ENCODE data around the gene FAM3C. TPM values are rescaled to one million over a fixed set of nuclear protein-coding genes. Genes with fewer than 3 reads are reported as not detected.

The FAM3C gene
- total RNA-seq, 1 donor = 24.9 TPM

DNA sequence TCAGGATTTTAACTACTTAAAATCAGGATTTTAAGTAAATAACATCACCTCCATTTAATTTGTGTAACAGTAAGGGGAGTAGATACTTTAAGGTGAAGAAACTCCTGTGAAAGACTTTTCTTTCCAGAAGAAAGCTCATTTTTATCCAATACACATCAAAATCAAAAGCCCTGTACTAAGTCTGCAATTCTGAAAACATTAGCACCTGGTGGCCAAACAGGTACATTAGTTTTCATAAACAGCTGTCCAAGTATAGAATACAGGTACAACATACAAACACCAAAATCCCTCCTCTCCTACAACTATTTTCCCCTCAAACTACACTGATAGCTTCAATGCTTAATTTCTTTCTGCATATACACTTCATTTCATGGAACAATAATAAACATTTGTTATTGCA lies 22.9 kb downstream of the FAM3C start:
- H3K9me3 ChIP-seq (ENCODE audit: low read depth, low read length) = no peaks in the 10 kb centered on the region
- no peak overlapping the region for H3K4me3 ChIP-seq (ENCODE audit: low read length)
- H3K27me3 ChIP-seq (ENCODE audit: insufficient read depth, low read length) = no peaks in the 10 kb centered on the region
- no peaks in the 10 kb centered on the region for H3K4me1 ChIP-seq (ENCODE audit: insufficient read depth, low read length)

DNA sequence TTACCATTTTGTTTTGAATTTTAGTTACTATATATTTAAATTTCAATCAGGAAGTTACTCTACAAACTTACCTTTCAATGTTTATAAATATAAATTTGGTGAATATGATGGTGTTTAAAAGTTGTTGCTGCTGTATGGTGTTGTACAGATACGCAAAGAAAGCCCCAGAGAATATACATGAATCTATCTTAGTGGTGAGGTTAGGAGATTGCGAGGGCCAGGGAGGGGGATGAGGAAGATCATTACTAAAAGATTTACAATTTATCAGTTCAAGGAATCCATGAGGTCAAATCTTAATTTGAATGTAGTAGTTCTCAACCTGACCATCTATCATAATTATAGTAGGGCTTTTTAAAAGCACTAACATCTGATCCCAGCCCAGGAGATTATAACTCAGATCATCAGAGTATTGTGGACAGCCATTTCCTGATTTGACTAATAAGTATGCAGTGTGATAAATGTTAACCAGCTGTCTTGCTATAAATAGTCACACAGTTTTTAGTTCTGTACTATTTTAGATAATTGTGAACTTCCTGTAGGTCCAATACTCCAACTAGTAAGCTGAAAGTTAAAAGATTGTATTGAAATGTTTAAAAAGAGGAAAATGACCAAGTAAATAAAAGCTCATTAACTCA lies 23.6 kb downstream of the FAM3C start:
- Histone ChIP-seq H3K27me3 (ENCODE audit: insufficient read depth, low read length) (no peaks in the 10 kb centered on the region), H3K4me3 (ENCODE audit: low read length) (no peak overlapping the region), H3K9me3 (ENCODE audit: low read depth, low read length) (no peaks in the 10 kb centered on the region), H3K4me1 (ENCODE audit: insufficient read depth, low read length) (no peaks in the 10 kb centered on the region)

DNA sequence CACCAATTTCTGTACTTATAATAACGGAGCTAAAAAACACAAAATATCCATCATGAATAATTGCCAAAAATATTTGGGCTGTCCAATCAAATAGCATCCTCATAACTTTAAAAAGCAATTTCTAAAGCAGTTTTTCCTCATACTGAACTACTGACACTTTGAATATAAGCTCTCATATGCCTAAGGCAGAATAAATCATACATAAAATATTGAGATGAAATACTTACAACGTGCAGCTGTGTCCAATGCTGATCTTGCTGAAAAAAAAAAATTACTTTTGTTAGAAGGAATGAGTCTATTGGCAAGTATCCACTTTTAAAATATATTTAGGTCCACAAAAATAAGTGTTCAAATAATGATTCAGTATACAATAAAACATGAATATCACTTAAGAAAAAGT lies 24.2 kb downstream of the FAM3C start:
- no peaks in the 10 kb centered on the region for H3K9me3 ChIP-seq (ENCODE audit: low read depth, low read length)
- no peak overlapping the region for H3K4me3 ChIP-seq (ENCODE audit: low read length)
- no peaks in the 10 kb centered on the region for H3K4me1 ChIP-seq (ENCODE audit: insufficient read depth, low read length)
- no peaks in the 10 kb centered on the region for H3K27me3 ChIP-seq (ENCODE audit: insufficient read depth, low read length)

DNA sequence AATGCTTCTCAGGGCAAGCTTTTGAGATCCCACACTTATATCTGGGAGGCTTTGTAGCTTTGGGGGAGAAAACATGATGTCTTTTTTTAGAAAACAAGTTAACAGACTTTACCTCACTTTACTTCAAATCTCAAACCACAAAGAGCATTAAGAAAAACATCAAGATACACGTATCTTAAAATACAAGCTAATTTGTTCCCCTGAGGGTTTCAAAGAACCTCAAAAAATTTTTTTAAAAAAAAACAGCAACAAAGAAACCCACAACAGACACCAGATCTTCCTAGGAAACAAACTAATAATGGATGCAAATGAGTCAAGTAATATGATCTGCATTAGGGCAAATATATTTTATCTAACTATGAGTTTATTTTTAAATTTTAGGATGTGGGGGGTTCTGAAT lies 24.7 kb downstream of the FAM3C start:
- H3K27me3 ChIP-seq (ENCODE audit: insufficient read depth, low read length) = no peaks in the 10 kb centered on the region
- no peaks in the 10 kb centered on the region for H3K4me1 ChIP-seq (ENCODE audit: insufficient read depth, low read length)
- no peaks in the 10 kb centered on the region for H3K9me3 ChIP-seq (ENCODE audit: low read depth, low read length)
- H3K4me3 ChIP-seq (ENCODE audit: low read length) = no peak overlapping the region

DNA sequence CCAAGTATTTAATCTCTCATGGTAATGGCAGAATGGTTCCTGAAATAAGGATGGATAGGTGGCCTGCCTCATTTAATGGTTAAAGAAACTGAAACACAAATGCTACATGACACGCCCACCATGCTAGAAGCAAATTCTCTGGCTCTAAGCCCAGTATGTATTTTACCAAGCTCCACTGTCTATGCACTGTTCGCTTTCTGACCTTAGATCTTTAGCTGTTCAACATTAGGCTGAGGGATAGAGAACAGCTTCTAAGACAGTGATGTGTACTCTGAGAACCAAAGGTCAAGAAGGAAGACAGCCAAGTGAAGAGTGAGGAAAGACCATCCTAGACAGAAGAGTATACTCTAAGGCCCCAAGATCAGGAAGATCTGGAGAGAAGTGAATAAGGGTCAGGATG lies 26.6 kb downstream of the FAM3C start:
- Histone ChIP-seq H3K4me1 (ENCODE audit: insufficient read depth, low read length) (no peaks in the 10 kb centered on the region), H3K4me3 (ENCODE audit: low read length) (no peak overlapping the region), H3K27me3 (ENCODE audit: insufficient read depth, low read length) (no peaks in the 10 kb centered on the region), H3K9me3 (ENCODE audit: low read depth, low read length) (no peaks in the 10 kb centered on the region)

DNA sequence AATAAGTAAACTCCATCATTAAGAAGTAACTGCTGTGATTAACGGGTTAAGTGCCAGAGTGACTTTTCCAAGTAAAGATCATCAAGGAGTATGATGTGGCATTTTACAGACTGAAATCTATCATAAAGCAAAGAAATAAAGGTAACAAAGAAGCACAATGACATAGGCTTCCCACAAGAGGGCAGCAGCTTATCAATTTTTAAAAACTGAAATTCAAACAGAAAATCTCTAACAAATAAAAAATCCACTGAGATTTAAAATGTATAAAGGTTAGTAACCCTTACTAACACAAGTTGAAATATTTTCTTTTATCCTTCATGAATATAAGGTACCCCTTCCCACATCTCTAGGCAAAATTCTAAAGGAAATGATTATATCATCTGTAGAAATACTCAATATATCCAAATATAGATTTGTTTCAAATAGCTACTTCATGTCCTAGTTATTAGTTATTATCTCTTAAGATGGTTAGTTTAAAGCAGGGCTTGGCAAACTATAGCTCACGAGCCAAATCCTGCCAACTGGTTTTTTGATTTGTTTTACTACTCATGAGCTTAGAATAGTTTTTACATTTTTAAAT lies 29.2 kb downstream of the FAM3C start:
- H3K27me3 ChIP-seq (ENCODE audit: insufficient read depth, low read length) = no peaks in the 10 kb centered on the region

DNA sequence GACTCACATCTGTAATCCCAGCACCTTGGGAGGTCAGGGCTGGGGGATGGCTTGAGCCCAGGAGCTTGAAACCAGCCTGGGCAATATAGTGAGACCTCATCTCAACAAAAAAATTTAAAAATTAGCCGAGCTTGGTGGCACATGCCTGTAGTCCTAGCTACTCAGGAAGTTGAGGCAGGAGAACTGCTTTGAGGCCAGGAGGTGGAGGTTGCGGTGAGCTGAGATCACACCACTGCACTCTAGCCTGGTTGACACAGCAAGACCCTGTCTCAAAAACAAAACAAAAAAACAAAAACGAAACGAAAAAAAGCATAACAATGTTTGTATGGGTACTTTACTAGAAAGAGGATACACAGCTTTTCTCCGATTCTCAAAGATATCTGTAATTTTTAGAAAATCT lies 35.5 kb downstream of the FAM3C start:
- H3K4me1 ChIP-seq (ENCODE audit: insufficient read depth, low read length) = no peaks in the 10 kb centered on the region
- no peaks in the 10 kb centered on the region for H3K27me3 ChIP-seq (ENCODE audit: insufficient read depth, low read length)
- H3K4me3 ChIP-seq (ENCODE audit: low read length) = no peak overlapping the region
- no peaks in the 10 kb centered on the region for H3K9me3 ChIP-seq (ENCODE audit: low read depth, low read length)

More for the DNA sequence above, 29.2 kb downstream of the FAM3C start:
- H3K4me3 ChIP-seq (ENCODE audit: low read length) = no peak overlapping the region
- no peaks in the 10 kb centered on the region for H3K4me1 ChIP-seq (ENCODE audit: insufficient read depth, low read length)
- H3K9me3 ChIP-seq (ENCODE audit: low read depth, low read length) = no peaks in the 10 kb centered on the region

DNA sequence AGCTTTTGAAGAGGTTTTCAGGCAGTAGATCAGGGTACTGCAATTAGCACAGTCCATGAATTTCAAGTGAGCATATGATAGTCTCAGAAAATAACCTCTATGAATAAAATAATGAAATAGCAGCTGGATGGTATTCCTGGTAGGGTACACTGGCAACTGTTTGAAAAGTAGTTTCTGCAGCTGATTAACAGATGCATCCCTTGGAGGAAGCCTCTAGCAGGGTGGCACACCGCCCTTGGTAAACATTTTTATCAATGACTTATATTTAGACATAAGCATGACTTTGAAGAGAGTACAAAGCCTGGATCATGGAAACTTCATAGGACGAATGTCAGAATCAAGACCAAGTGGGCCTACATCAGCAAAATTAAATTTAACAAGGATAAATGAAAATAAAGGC lies 40.5 kb downstream of the FAM3C start:
- Histone ChIP-seq H3K4me1 (ENCODE audit: insufficient read depth, low read length) (no peaks in the 10 kb centered on the region), H3K9me3 (ENCODE audit: low read depth, low read length) (no peaks in the 10 kb centered on the region), H3K27me3 (ENCODE audit: insufficient read depth, low read length) (no peaks in the 10 kb centered on the region), H3K4me3 (ENCODE audit: low read length) (no peak overlapping the region)

DNA sequence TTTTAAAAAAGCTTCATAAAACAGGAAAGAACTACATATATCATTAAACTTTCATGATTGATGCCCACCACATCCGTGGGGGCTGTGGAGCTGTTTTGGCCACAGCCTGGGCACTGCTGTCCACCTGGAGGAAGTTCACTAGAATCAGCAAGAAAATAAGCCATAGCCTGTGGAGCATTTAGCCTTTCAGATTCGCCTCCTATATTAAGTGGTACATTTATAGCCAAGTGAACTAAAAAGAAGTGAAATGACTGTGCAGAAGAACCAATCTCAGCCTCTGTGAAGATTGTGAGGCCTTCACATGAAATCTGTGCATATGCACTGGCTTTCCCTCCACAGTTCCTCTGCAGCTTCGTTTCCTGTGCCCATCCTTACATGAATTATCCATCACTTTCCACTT lies 43.8 kb downstream of the FAM3C start:
- Histone ChIP-seq H3K27me3 (ENCODE audit: insufficient read depth, low read length) (no peaks in the 10 kb centered on the region), H3K9me3 (ENCODE audit: low read depth, low read length) (no peaks in the 10 kb centered on the region)

DNA sequence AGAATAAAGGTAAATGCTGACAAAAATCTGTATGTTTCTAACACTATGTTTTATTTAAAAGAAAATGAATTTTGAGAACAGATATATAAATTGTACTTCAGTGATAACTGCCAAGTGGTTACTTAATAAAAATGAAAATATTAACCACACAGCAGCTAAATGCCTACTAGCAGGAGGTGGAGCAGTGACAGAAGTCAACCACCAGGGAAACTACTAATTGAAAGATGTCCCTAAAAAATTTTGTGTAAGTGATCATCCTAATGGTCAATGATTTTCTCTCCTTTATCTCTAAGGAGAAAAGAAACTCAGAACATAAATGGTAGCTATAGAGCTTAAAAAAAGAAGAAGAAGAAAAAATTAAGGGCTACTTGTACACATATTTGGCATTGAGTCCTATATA lies 44.4 kb downstream of the FAM3C start:
- Histone ChIP-seq H3K4me3 (ENCODE audit: low read length) (no peak overlapping the region), H3K4me1 (ENCODE audit: insufficient read depth, low read length) (no peaks in the 10 kb centered on the region), H3K9me3 (ENCODE audit: low read depth, low read length) (no peaks in the 10 kb centered on the region), H3K27me3 (ENCODE audit: insufficient read depth, low read length) (no peaks in the 10 kb centered on the region)

More for the DNA sequence above, 43.8 kb downstream of the FAM3C start:
- no peaks in the 10 kb centered on the region for H3K4me1 ChIP-seq (ENCODE audit: insufficient read depth, low read length)
- H3K4me3 ChIP-seq (ENCODE audit: low read length) = no peak overlapping the region

DNA sequence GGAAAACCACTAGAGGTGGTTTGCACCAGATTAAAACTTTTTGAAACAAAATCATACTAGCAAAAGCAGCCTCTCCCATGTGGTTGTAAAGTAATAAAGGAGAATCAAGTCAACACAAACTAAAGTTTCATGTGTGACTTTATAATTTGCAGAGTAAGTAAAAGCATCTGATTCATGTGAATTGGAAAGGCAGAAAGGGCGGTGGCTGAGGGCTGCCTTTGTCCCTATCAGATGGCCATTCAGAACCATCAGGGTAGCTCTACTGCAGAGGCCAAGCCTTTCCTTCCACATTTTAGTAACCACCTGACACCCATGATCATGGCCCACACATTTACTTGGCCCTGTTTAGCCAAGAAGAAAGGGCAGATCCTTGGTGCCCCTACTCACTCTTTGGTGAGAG lies 51.6 kb downstream of the FAM3C start:
- Histone ChIP-seq H3K9me3 (ENCODE audit: low read depth, low read length) (no peaks in the 10 kb centered on the region), H3K4me1 (ENCODE audit: insufficient read depth, low read length) (no peaks in the 10 kb centered on the region), H3K27me3 (ENCODE audit: insufficient read depth, low read length) (no peaks in the 10 kb centered on the region), H3K4me3 (ENCODE audit: low read length) (no peak overlapping the region)

DNA sequence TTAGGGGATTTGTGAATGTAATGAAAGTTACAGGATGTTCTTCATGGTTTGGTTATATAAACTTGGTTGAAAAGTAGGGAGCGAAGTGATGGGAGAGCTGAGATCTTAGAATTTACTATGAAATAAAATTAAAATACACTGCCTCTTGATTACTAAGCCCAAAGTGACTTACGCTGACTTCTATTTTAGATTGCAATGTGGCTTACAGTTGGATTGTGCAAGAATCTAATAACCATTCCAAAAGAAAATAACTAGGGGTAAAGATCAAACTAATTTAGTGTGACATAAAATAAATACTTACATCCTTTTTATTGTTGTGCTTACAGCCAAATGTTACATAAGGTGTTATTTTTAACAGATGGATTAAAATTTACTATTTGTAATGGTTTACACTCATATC lies 52.0 kb downstream of the FAM3C start:
- no peaks in the 10 kb centered on the region for H3K9me3 ChIP-seq (ENCODE audit: low read depth, low read length)
- H3K4me3 ChIP-seq (ENCODE audit: low read length) = no peak overlapping the region
- H3K27me3 ChIP-seq (ENCODE audit: insufficient read depth, low read length) = no peaks in the 10 kb centered on the region
- no peaks in the 10 kb centered on the region for H3K4me1 ChIP-seq (ENCODE audit: insufficient read depth, low read length)

DNA sequence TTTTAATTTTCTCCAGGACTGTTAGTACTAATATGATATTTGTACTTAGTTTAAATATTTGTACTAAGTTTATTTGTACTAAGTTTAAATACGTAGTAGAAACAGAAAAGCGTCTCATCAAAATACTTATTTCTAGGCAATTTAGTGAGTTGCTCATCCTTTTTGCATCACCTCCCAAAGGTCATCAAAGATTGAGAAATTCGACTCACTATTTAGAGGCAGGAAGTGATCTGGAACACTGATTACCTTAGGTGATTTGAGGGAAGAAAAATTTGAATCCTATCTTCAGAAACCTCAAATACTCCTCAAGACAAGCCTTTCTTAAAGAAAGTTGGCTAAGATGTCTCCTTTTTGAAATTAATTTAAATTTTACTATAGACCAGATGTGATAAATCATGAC lies 52.8 kb downstream of the FAM3C start:
- H3K27me3 ChIP-seq (ENCODE audit: insufficient read depth, low read length) = no peaks in the 10 kb centered on the region
- no peaks in the 10 kb centered on the region for H3K4me1 ChIP-seq (ENCODE audit: insufficient read depth, low read length)
- no peak overlapping the region for H3K4me3 ChIP-seq (ENCODE audit: low read length)
- no peaks in the 10 kb centered on the region for H3K9me3 ChIP-seq (ENCODE audit: low read depth, low read length)

DNA sequence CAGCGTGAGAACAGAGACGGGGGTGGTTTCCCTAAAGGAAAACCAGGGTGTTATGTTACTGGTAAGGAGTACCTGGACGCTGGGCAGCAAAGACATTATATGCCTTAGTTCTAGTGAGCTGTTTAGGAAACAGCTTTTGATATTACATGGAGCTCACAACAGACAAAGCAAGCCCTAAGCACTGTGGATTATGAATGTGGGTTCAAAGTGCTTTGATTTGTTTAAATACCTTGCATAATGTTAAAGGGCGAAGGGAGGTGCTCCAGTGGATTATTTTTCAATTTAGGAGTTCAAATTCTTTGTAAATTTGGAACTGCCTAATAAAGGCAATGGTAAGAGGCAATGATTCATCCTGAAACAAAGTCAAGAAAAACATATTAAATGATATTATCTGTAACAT lies 53.5 kb downstream of the FAM3C start:
- Histone ChIP-seq H3K4me3 (ENCODE audit: low read length) (no peak overlapping the region), H3K9me3 (ENCODE audit: low read depth, low read length) (no peaks in the 10 kb centered on the region), H3K27me3 (ENCODE audit: insufficient read depth, low read length) (no peaks in the 10 kb centered on the region), H3K4me1 (ENCODE audit: insufficient read depth, low read length) (no peaks in the 10 kb centered on the region)

DNA sequence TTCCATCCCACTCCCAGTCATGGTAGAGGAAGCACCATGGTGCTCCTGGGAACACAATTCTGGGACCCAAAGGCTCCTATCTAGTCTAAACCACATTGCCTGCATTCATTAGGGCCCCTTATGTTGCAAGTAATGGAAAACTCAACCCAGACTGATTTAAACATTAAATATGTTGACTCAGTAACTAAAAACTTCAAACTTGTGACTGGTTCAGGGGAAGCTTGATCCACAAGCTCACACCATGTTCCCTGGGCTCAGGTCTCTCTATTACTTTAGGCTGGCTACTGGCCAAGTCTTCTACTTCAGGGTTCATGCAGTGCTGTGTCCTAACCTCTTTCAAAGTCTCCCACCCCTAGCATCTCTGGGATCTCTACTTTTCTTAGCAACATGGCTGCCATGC lies 54.2 kb downstream of the FAM3C start:
- Histone ChIP-seq H3K4me3 (ENCODE audit: low read length) (no peak overlapping the region), H3K27me3 (ENCODE audit: insufficient read depth, low read length) (no peaks in the 10 kb centered on the region), H3K4me1 (ENCODE audit: insufficient read depth, low read length) (no peaks in the 10 kb centered on the region), H3K9me3 (ENCODE audit: low read depth, low read length) (no peaks in the 10 kb centered on the region)

DNA sequence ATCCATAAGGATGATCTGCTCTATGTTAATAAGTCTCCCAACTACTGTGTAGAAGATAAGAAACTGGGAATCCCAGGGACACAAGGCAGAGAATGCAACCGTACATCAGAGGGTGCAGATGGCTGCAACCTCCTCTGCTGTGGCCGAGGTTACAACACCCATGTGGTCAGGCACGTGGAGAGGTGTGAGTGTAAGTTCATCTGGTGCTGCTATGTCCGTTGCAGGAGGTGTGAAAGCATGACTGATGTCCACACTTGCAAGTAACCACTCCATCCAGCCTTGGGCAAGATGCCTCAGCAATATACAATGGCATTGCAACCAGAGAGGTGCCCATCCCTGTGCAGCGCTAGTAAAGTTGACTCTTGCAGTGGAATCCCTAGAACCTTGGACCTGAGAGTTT lies 57.0 kb downstream of the FAM3C start:
- Histone ChIP-seq H3K4me3 (ENCODE audit: low read length) (no peak overlapping the region), H3K4me1 (ENCODE audit: insufficient read depth, low read length) (no peaks in the 10 kb centered on the region), H3K27me3 (ENCODE audit: insufficient read depth, low read length) (peaks cover 10% of the 10 kb centered on the region), H3K9me3 (ENCODE audit: low read depth, low read length) (no peaks in the 10 kb centered on the region)
